Loucy (cell line): Measurements from ENCODE around the gene TMEM168.

ENCODE experiments used
- CTCF ChIP-seq: fragments of 200-600 bp; sonication (generic); conservative IDR thresholded peaks from 2 replicates; pipeline ENCODE4 v1.5.1; 2014; ENCODE audit warnings: mild to moderate bottlenecking, antibody characterized with exemption, low read length
- EZH2phosphoT487 ChIP-seq: fragments of 200-600 bp; IDR thresholded peaks from 2 replicates; pipeline ENCODE4 v1.6.1; 2018; ENCODE audit warnings: antibody characterized with exemption, mild to moderate bottlenecking, moderate library complexity, borderline replicate concordance

- no peak for TF ChIP-seq CTCF
- no peak for TF ChIP-seq EZH2phosphoT487
These were observed 26.2 kb downstream of the TMEM168 start for GRCh38 chr7:112763996-112764395.
